Ishikawa (cell line): ENCODE results near the gene MTARC2.

Experiments
- CREB1 ChIP-seq: IDR thresholded peaks from 2 replicates; pipeline ENCODE4 v1.6.1; 2012; ENCODE audit warnings: low read depth
- EP300 ChIP-seq: IDR thresholded peaks from 2 replicates; pipeline ENCODE4 v1.6.1; 2012; ENCODE audit warnings: borderline replicate concordance
- TAF1 ChIP-seq: IDR thresholded peaks from 2 replicates; pipeline ENCODE4 v1.6.1; 2012; ENCODE audit warnings: low read depth, mild to moderate bottlenecking
- ZBTB7A ChIP-seq: IDR thresholded peaks from 2 replicates; pipeline ENCODE4 v1.6.1; 2012; ENCODE audit warnings: low read depth

GRCh38 chr1:220826729-220827128, 78.6 kb downstream of the MTARC2 start:
- TF ChIP-seq CREB1: no peak
- TF ChIP-seq ZBTB7A: no peak
- TF ChIP-seq TAF1: no peak
- TF ChIP-seq EP300: no peak
